K562 (cell line): ENCODE measurements around the gene FOXO3. TPM values are rescaled to one million over a fixed set of nuclear protein-coding genes. Genes with fewer than 3 reads are reported as not detected.
A peak's percentile ranks its signal among the peaks of the same experiment; 100 is the strongest.

Experiments used
- DNMT1 ChIP-seq: fragments of 450-650 bp; IDR thresholded peaks from 2 replicates; pipeline ENCODE4 v1.6.1; 2016; ENCODE audit warnings: antibody characterized with exemption, mild to moderate bottlenecking
- GABPA ChIP-seq: fragments of 200-800 bp; sonication (Bioruptor generic); conservative IDR thresholded peaks from 2 replicates; pipeline ENCODE4 v1.6.1; 2016; ENCODE audit warnings: low read depth, missing genetic modification characterization, missing compliant biosample characterization
- HMGN3 ChIP-seq: IDR thresholded peaks from 2 replicates; pipeline ENCODE4 v1.6.1; 2011; ENCODE audit warnings: borderline replicate concordance, low read depth, mild to moderate bottlenecking, mixed read lengths, low read length; ENCODE audit not compliant: insufficient read length; ENCODE audit errors: extremely low read depth
- HNRNPK ChIP-seq: fragments of 200-400 bp; formaldehyde crosslinking; IDR thresholded peaks from one replicate; pipeline ENCODE4 v1.6.1; 2018; ENCODE audit warnings: mild to moderate bottlenecking, low read depth, low read length; ENCODE audit not compliant: poor library complexity, severe bottlenecking
- IRF2 ChIP-seq: sonication (generic); formaldehyde crosslinking; IDR thresholded peaks from 2 replicates; pipeline ENCODE4 v1.8.1; 2022; ENCODE audit warnings: mild to moderate bottlenecking, missing genetic modification reagents
- MBD2 ChIP-seq: sonication (generic); IDR thresholded peaks from 2 replicates; pipeline ENCODE4 v1.6.1; 2016; ENCODE audit warnings: low read depth, borderline replicate concordance
- MEIS2 ChIP-seq: fragments of 450-650 bp; IDR thresholded peaks from 2 replicates; pipeline ENCODE4 v1.6.1; 2014; ENCODE audit warnings: mild to moderate bottlenecking; ENCODE audit not compliant: partially characterized antibody
- MITF ChIP-seq: IDR thresholded peaks from 2 replicates; pipeline ENCODE4 v1.6.1; 2014; ENCODE audit warnings: antibody characterized with exemption
- NR2F6 ChIP-seq: fragments of 450-650 bp; formaldehyde crosslinking; IDR thresholded peaks from 2 replicates; pipeline ENCODE4 v1.4.0; 2020; ENCODE audit warnings: mild to moderate bottlenecking
- RB1 ChIP-seq: fragments of 450-650 bp; IDR thresholded peaks from 2 replicates; pipeline ENCODE4 v1.6.1; 2017; ENCODE audit warnings: low read depth, mild to moderate bottlenecking
- RBM14 ChIP-seq: fragments of 200-400 bp; formaldehyde crosslinking; IDR thresholded peaks from 2 replicates; pipeline ENCODE4 v1.6.1; 2018; ENCODE audit warnings: low read depth, mild to moderate bottlenecking, low read length, moderate library complexity, borderline replicate concordance; ENCODE audit not compliant: insufficient read depth
- SMARCA4 ChIP-seq: fragments of 450-650 bp; IDR thresholded peaks from 2 replicates; pipeline ENCODE4 v1.6.1; 2016
- SMARCA5 ChIP-seq: fragments of 450-650 bp; IDR thresholded peaks from 2 replicates; pipeline ENCODE4 v1.6.1; 2016
- SMARCE1 ChIP-seq: fragments of 450-650 bp; IDR thresholded peaks from 2 replicates; pipeline ENCODE4 v1.7.1; 2016; ENCODE audit warnings: mild to moderate bottlenecking
- SREBF1 ChIP-seq: fragments of 150-350 bp; IDR thresholded peaks from 2 replicates; pipeline ENCODE4 v1.6.1; 2014; ENCODE audit warnings: antibody characterized with exemption, low read depth, low read length, borderline replicate concordance
- TRIM28 ChIP-seq: fragments of 450-650 bp; IDR thresholded peaks from 2 replicates; pipeline ENCODE4 v1.6.1; 2017
- ZEB2 ChIP-seq: fragments of 450-650 bp; IDR thresholded peaks from 2 replicates; pipeline ENCODE4 v1.6.1; 2016
- ZFPM2 ChIP-seq: fragments of 250-450 bp; sonication (Bioruptor Pico); IDR thresholded peaks from 2 replicates; pipeline ENCODE4 v1.5.1; 2022; ENCODE audit warnings: mild to moderate bottlenecking
- ZNF143 ChIP-seq: sonication (generic); formaldehyde crosslinking; IDR thresholded peaks from 2 replicates; pipeline ENCODE4 v1.9.0; 2022; ENCODE audit warnings: mild to moderate bottlenecking, missing genetic modification reagents
- ZNF280A ChIP-seq: fragments of 450-650 bp; IDR thresholded peaks from 2 replicates; pipeline ENCODE4 v1.6.1; 2018; ENCODE audit warnings: mild to moderate bottlenecking, low read depth; ENCODE audit not compliant: partially characterized antibody
- ZNF445 ChIP-seq: fragments of 250-450 bp; sonication (Bioruptor Pico); IDR thresholded peaks from 2 replicates; pipeline ENCODE4 v1.4.0; 2020; ENCODE audit warnings: low read depth, mild to moderate bottlenecking, moderate library complexity
- ZNF551 ChIP-seq: fragments of 250-450 bp; sonication (Bioruptor Pico); IDR thresholded peaks from 2 replicates; pipeline ENCODE4 v1.5.0; 2021; ENCODE audit warnings: mild to moderate bottlenecking, moderate library complexity
- ZNF79 ChIP-seq: fragments of 250-450 bp; sonication (Bioruptor Pico); IDR thresholded peaks from 2 replicates; pipeline ENCODE4 v1.4.0; 2020; ENCODE audit warnings: low read depth, mild to moderate bottlenecking, moderate library complexity
- polyA plus RNA-seq, 8 experiments: library from polyadenylated mRNA; depleted of rRNA in 4 of 8; stranded (reverse) in 5 of 8; unstranded in 3 of 8; fragments of >200 nt; fragmentation: Nextera tagmentation in 2 of 8; fragmentation: Illumina TruSeq in 1 of 8; extraction: Ambion mirVana in 2 of 8; extraction: Trizol in 1 of 8; gene quantifications; 2 replicates each; pipeline versions ENCODE4 v1.2.1 to v1.2.3, GENCODE V29; 2011 to 2014; ENCODE audit warnings: inconsistent platforms in 1 of 8, missing spikeins in 1 of 8
- total RNA-seq, 7 experiments: library from RNA; depleted of rRNA in 6 of 7; stranded (reverse); fragments of >200 nt in 6 of 7; fragmentation: Illumina TruSeq in 2 of 7; extraction: Trizol in 2 of 7; gene quantifications; 2 replicates each; pipeline versions ENCODE4 v1.2.1 to v1.2.3, GENCODE V29; 2011 to 2021; ENCODE audit warnings: low replicate concordance in 1 of 7
- TF ChIP-seq, protein P1 (sequence below): fragments of 450-650 bp; IDR thresholded peaks from 2 replicates; pipeline ENCODE4 v1.6.1; 2016; ENCODE audit warnings: mild to moderate bottlenecking

FOXO3 gene
- total and polyA plus RNA-seq, 9 of the 15 experiments (the other 6 are each of a cell fraction or from before 2014, with no cell fraction given): 3.0 to 14.6 (median 6.0) TPM

- no peak for TF ChIP-seq ZNF445 (CRISPR knock-in tag)
- no peak for TF ChIP-seq TRIM28
- TF ChIP-seq RBM14: no peak
- no peak for TF ChIP-seq SREBF1
- TF ChIP-seq GABPA (tag): no peak
- no peak for TF ChIP-seq ZFPM2 (CRISPR knock-in tag)
- TF ChIP-seq MBD2: peak; percentile 61; the same call in 1 of the 2 replicates
- peak; percentile 69 for TF ChIP-seq HMGN3
- TF ChIP-seq MEIS2: peak; percentile 82
- no peak for TF ChIP-seq ZNF280A
- TF ChIP-seq ZEB2: peak; percentile 94
- no peak for TF ChIP-seq SMARCA5
- TF ChIP-seq DNMT1: no peak
- TF ChIP-seq SMARCA4: peak; percentile 98
- TF ChIP-seq HNRNPK: no peak
- TF ChIP-seq SMARCE1: peak; percentile 97
- TF ChIP-seq, protein P1, sequence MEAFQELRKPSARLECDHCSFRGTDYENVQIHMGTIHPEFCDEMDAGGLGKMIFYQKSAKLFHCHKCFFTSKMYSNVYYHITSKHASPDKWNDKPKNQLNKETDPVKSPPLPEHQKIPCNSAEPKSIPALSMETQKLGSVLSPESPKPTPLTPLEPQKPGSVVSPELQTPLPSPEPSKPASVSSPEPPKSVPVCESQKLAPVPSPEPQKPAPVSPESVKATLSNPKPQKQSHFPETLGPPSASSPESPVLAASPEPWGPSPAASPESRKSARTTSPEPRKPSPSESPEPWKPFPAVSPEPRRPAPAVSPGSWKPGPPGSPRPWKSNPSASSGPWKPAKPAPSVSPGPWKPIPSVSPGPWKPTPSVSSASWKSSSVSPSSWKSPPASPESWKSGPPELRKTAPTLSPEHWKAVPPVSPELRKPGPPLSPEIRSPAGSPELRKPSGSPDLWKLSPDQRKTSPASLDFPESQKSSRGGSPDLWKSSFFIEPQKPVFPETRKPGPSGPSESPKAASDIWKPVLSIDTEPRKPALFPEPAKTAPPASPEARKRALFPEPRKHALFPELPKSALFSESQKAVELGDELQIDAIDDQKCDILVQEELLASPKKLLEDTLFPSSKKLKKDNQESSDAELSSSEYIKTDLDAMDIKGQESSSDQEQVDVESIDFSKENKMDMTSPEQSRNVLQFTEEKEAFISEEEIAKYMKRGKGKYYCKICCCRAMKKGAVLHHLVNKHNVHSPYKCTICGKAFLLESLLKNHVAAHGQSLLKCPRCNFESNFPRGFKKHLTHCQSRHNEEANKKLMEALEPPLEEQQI: peak; percentile 72; the same call in 1 of the 2 replicates
- no peak for TF ChIP-seq RB1
- TF ChIP-seq MITF: peak; percentile 61
- TF ChIP-seq NR2F6 (CRISPR knock-in tag): no peak
- TF ChIP-seq IRF2 (CRISPR knock-in tag): no peak
- no peak for TF ChIP-seq ZNF143 (CRISPR knock-in tag)
- TF ChIP-seq ZNF551: no peak
- no peak for TF ChIP-seq ZNF79 (CRISPR knock-in tag)
Observed at GRCh38 chr6:108578595-108579327, 18.0 kb downstream of the FOXO3 start (continued).
